Hematopoietic multipotent progenitor cell (in vitro differentiated cells): ENCODE data around the gene GPA33. TPM values are rescaled to one million over a fixed set of nuclear protein-coding genes. Genes with fewer than 3 reads are reported as not detected.

ENCODE experiments used
- DNase-seq, 3 donors: peaks; one replicate each; pipeline ENCODE4 v3.0.0-alpha.2; 2011 to 2015; ENCODE audit warnings: low read depth in 2 of 3, low spot score in 2 of 3
- total RNA-seq: library from RNA; depleted of rRNA; stranded (reverse); fragments of >200 nt; gene quantifications from one replicate; pipeline ENCODE4 v1.2.3, GENCODE V29; 2012

Gene GPA33
- total RNA-seq, 1 donor = 3.5 TPM

DNA sequence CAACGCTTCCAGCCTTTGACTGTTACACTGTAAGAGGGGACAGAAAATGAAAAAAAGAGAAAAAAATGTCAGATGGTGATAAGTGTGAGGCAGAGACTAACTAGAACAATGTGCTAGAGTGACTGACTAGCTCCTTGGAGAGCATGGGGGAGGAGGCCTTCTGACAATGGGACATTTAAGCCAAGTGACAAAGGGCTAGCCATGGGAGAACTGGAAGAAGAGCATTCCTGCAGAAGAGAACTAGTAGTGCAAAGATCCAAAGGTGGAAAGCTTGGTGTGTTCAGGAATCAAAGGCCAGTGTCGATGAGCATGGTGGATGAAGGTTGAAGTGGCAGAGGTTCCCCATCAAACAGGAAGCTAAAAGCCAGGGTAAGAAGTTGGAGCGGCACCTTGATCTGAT is 29.5 kb upstream of the GPA33 start:
- no peak for DNase-seq

DNA sequence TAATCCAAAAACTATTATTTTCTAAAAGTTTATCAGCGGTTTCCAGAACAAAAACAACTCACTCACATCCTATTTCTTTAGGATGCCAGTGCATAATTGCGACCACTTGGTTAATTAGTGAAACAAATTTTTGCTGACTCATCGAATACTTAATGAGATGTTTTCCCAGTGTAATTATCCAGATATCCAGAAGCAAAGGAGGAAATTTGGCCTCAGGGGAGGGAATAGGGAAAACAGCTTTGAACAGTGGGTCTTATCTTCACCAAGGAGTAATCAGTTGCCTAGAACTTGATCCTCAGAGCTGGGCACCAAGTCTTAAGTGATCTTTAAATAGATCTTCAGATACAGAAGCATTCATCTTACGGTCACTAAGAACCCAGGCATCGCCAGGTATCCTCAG is 28.0 kb upstream of the GPA33 start:
- no peak for DNase-seq

DNA sequence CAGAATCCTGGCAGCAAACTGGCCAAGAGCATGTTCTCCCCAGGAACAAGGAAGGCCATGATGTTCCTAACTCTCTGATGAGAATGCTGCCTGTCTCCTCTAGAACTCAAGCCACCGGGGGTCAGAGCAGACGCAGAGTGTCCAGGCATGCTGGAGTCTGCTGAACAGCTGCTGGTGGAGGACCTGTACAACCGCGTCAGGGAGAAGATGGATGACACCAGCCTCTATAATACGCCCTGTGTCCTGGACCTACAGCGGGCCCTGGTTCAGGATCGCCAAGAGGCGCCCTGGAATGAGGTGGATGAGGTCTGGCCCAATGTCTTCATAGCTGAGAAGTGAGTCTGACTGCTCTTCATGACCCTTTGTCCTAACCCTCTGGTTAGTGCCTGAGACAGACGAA is 27.0 kb upstream of the GPA33 start:
- no peak for DNase-seq

DNA sequence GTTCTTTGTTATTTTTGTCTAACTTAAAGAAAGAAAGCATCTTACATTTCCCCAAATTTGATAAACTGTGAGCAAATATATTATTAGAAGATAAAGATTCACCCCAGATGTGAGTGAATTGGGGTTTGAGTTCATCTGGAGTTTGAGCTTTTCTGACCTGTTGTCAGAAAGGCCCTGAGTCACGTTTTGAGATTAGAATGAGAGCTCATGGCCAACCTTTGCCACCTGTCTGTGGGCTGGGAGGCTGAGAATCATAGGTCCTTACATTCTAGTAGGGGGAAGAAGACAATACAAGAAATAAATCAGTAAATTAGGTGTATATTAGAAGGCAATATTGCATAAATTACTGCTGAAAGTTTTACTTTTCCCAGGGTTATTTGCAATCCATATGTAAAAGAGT is 26.0 kb upstream of the GPA33 start:
- no peak for DNase-seq

DNA sequence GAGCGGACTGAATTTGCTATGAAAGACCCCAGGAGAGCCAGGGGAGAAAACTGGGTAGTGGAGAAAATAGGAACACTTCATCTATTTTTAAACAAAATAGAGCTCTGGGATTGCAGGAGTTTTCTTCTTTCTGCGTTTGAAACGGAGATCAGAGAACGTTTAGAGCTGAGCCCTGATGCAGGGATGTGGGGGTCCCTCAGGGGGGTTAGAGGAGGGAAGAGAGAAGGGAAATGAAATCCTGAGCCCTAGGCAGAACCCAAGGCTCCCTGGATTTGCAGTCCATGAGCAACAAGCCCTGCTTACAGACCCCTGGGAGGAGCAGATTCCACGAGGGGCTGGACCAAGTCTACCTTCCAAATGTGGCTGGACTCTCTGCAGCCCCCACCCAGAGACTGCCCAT is 25.5 kb upstream of the GPA33 start:
- no peak for DNase-seq

DNA sequence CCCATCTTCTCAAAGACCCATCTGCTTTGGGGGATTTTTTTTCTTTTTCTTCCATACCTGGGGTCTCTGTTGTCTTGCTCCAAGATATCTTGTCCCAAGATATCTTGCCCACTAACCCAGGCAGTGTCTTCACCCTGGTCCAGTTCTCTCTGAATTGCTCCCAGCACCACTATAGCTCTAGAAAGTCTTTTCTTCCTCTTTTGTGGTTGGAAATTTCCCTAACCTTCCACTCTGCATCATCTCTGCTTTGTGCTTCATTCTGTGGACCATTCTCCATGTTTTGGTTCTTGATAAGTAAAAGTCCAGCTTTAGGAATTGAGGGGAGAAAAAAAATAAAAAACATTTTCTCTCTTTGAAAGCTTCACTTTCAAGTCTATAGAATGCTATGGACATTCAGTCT is 24.5 kb upstream of the GPA33 start:
- no peak for DNase-seq

DNA sequence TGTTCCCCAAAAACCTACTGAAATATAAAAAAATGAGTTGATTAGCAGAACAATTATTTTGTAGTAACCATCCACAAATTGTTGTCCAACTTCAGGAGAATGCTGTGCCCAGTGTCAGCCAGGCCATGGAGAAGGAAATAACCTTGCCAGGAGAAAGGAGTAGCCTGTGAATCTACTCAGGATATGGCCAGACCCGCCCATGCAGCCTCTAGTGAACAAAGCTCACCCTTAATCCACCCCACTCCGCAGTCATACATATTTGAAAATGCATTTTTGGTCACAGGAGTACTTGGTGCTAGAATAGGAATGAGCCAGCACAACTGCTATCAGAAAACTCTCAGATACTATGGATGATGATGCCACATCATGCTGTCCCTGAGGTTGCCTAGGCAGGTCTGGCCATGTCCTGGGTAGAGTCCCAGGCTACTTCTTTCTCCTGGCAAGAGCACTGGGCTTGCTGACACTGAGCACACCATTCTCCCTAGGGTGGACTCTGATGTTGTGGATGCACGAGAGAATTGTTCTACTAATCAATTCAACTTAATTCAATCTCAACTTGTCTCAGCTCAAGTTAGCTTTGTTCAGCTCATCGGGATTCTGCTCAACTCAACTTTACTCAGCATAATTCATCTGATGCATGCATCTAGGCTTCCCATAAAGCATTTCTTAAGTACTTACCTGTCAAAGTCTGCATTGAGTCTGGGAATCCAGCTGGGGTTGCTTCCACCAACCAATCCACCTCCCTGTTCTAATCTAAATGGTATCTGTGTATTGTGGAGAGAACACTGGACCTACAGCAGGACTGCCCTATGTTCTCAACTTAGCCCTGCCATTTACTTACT is 21.9 kb upstream of the GPA33 start:
- no peak for DNase-seq

DNA sequence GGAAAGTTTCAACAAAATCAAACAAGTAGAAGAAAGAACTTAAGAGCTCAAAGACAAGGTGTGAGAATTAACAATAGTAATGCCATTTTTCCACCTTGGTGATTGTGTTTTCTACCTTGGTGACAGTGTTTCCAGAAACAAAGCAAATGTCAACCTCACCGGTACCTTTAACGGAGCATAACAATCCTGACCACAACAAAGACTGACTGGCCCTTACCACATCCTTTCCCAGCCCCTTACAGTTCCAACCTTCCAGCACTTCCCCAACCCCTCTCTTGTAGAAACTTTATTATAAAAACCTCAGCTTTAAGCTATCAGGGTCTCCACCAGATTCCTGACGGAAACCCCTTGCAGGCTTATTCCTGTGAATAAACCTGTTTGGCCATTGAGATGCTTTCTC is 20.4 kb upstream of the GPA33 start:
- DNase-seq = no peak

DNA sequence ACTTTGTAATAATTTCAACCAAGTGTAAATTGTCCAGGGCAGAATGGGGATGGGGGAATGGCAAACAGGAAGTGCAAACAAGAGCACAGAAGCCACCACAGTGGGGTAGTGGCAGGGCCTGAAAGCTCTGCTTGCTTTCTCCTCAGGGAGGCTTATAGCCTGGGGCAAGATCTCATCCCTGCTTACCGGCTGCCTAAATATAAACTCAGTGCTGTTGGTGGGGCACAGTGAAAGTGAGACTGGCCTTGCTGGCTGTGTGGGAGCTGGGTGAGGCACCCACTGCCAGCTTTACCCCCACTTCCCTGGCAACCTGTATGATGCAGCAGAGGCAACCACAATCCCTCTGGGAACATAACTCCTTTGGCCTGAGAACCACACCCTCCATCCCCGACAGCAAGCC is 18.9 kb upstream of the GPA33 start:
- DNase-seq = no peak

DNA sequence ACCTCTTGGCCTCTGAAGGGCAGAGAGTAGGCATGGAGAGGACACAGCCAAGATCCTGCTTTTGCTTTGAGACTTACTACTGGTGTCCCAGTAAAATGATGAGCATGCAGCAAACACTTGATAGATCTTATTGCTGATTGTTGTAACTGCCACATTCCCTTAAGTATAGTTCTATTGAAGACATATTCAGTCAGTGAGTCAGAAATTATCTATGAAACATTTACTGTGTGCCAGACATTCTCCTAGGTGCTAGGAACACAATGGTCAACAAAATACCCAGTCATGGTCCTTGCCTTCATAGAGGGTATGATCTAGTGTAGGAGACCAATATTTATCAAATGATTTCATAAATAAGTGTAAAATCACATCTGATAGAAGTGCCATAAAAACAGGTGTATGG is 17.3 kb upstream of the GPA33 start:
- DNase-seq = no peak

DNA sequence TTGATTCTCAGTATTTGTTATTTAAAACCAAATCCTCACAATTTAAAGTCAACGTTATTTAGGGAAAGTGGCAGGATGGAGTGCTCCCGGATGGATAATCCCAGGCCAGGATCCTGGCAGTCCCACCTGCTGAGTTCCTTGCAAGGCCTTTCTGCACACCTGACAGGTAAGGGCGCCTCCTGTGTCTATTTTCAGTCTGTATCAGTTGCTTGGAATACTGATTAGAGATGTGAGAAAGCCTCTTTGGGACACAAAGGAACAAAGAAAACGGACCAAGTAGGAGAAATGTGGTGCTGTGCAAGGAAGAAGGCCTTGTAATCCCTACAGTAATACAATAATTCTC is 15.9 kb upstream of the GPA33 start:
- no peak for DNase-seq

DNA sequence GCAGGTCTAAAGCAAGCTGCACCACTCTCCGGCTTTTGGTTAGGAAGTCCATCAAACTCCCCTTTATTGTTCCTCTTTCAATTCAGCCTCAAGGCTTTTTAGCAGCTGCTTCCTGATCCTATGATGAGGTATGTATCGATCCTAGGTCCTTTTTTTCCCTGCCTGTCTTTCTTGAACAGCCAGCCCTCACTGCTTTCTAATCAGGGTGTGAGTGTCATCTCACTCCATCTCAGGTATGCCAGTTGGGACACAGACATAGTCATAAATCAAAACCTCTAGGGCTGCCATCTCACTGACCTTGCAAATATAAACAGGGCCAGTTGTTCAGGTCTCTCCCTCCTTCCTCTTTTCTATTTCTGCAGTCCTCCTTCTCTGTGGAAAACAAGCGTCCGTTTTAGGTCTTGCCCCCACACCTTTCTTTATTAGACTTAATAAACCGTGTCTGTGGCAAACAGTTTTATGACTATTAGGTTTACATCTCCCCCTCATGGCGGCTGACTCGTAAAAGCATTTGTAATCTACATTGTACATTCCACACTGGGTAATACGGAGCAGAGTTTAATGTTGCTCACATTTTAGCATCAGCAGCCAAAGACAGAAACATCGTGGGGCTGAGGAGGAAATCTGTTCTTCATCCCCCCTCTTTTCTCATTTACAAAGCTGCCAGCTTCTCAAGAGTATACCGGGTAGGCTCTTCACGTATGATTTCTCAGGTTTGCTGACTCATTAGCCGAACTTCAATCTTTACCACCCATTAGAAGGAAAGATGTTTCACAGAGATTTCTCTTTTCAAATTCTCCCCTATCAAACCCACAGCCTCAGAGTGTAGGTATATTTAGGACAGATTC is 15.3 kb upstream of the GPA33 start:
- peak in 2 of 3 donors; percentile 23 to 45 for DNase-seq

DNA sequence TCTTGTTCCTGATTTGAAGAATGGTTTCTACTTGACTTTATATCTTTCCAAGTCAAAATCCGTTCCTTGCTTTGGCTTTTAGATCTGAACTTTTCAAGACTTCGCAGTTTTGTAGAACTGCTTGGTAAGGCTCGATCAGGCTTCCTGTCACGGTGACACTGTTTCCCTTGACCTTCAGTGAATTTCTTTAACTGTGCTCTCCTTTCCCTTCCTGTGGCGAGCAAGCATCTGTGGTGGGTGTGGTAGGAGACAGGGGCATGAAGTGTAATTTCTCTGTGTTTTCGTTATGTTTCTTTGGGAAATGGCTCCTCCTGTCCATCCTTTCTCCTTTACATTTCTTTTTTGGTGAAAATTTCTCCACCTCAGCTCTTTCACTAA is 14.1 kb upstream of the GPA33 start:
- peak in 1 of 3 donors; percentile 16 for DNase-seq

DNA sequence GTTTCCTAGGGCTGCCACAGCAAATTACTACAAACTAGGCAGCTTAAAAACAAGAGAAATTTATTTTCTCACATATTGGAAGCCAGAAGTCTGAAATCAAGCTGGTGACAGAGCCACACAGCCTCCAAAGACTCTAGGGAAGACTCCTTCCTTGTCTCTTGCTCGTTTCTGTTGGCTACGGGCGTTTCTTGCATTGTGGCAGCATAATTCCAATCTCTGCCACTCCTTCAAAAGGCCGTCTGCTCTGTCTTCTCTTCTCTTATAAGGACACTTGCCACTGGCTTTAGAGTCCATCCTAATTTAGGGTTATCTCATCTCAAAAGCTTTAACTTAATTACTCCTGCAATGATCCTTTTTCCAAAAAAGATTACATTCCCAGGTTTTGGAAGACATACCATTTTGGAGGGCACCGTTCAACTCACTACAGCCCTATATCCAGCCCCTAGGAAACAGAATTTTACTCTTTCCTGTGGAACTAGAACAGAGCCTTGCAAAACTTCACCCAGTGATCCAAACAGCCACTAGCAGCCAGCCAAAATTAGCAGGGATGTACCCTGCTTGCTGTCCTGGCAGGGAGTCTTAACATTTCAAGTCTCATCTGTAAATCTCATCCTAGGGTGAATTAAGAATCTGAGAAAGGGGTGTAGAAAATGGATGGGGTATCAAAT is 12.9 kb upstream of the GPA33 start:
- DNase-seq = no peak

DNA sequence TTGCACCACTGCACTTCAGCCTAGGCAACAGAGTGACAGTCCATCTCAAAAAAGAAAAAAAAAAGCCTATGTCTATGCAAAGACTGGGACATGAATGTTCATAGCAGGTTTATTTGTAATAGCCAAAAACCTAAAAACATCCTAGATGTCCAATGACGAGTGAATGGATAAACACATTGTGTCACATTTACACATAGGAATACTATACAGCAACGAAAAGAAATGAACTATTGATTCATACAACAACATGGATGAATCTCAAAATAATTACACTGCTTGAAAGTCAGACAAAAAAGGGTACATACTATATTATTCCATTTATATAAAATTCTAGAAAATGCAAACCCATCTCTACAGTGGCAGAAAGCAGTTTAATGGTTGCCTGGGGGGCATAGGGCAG is 11.6 kb upstream of the GPA33 start:
- DNase-seq = no peak

DNA sequence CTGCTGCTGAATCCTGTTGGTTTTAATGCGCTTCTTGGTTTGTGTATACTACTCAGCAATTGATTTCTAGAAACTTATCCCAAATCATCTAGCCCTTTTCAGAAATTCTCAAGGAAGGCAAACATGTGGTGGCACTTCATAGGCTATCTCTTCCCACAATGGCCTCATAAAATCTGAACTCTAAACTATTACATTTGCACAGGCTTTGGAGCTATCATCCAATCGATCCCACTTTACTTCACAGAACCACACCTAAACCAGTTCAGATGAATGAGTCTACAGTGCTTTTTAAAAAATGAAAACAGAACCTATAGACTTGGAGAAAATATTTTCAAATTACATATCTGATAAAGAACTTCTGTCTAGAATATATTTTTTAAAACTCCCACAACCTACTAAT is 10.6 kb upstream of the GPA33 start:
- no peak for DNase-seq

DNA sequence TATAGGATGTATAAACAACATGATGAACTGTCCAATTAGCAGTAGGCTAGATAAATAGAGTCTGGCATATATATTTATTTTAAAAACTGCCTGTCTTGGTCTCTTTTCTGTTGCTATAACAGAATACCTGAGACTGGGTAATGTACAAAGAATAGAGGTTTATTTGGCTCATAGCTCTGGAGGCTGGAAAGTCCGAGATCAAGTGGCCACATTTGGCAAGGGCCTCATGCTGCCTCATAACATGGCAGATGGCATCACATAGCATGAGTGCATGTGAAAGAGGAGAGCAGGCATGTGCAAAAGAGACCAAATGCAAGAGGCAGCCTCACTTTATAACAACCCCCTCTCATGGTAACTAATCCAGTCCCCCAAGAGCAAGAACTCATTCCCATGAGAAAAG is 9.7 kb upstream of the GPA33 start:
- no peak for DNase-seq

DNA sequence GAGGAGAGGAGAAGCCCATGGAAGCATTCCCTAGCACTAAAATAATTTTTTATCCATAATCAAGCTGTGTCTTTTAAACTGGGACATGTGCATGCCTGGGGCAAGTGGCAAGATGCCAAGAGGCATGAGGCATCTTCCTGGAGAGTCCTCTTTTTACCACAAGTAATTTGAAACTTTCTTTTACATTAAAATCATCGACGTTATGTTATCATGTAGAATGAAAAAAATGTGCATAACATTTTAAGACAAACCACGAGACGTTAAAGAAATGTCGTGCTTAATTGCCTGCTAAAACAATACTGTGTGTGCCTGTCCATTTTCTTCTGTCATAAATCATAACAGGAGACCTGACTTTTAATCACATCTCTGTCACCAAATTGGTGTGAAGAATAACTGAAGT is 5.2 kb upstream of the GPA33 start:
- peak in 2 of 3 donors; percentile 40 to 48 for DNase-seq

DNA sequence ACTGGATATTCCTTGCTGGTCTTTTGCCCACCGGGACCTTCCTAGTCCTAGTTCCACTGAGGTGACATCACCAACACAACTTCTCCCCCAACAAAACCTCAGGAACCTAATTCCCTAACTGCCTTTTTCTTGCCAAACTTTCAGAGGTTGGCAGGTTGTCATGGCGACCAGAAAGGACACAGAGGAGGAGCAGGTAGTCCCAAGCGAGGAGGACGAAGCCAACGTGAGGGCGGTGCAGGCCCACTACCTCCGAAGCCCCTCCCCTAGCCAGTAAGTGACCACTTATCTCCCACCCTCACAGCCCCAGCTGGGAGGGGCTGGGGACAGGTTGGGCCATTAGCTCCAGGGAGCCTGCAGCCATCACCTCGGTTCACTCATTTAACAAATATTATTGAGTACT is 4.5 kb upstream of the GPA33 start:
- DNase-seq = no peak

DNA sequence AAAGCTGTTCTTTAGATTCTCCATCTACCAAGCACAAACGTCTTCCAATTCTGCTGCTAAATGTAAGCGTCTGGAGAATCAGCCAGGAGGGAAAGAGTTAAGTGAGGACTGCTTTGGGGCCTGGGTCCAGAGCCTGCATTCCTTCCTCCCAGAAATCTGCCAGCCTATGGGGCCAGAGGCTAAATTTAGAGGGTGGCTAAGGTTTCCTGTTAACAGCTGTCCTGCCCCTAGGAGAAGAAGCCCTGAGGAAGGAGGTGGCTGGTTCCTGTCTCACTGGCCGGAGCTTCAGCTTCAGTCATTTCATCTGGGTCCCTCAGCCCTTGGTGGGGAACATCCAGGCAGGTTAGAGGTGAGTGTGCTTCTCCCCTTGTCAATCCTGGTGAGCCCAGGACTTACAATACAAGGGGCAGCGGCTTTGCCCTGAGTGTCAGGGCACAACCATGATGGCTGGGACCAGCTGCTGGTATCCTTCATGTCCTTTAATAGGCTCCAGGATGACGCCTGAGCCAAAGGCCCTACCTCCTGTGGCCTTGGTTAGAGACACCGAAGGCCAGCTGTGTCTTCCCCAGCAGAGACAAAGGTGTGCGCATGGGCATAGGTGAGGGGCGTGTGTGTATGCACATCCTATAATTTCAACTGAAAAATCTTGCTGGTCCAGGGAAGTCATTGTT is 3.8 kb upstream of the GPA33 start, which contains the start of gene STYXL2:
Gene STYXL2, plus strand, starts transcription at position 230 of the 671 bp plus-strand sequence. CDS start 775 bp downstream, outside the sequence.
- no peak for DNase-seq

DNA sequence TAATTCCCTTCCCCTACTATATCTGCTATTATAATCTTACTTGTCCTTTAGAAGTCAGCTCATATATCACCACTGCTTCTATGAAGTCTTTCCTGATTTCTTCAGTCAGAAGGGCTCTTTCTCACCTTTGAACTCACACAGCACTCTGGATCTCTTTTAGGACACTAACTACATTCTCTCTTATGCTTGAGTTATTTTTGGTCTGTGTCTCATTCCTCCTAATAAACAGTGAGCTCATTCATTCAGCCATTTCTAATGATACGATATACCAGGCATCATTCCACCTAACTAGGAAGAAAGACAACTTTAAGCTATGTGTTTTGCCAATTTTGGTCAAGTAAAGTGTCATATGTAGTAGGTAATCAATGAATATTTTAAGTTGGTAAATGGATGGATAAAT is 2.5 kb upstream of the GPA33 start:
- DNase-seq = no peak
